Mammary epithelial cell (primary cell): ENCODE measurements around the gene NAA10.

ENCODE experiments used
- CTCF ChIP-seq, 2 donors: IDR thresholded peaks in 1 of 2; conservative IDR thresholded peaks in 1 of 2; 2 replicates each; pipeline ENCODE4 v1.5.1; 2011 to 2012; ENCODE audit warnings: inconsistent platforms in 2 of 2, low read length in 2 of 2, mild to moderate bottlenecking in 2 of 2, control low read depth in 1 of 2, low read depth in 1 of 2; ENCODE audit not compliant: insufficient read depth in 1 of 2; ENCODE audit errors: extremely low read depth in 1 of 2
- EZH2 ChIP-seq: IDR thresholded peaks from 2 replicates; pipeline ENCODE4 v1.6.1; 2012; ENCODE audit warnings: low read length, inconsistent platforms, borderline replicate concordance

GRCh38 chrX:153879741-153880439, 54.9 kb downstream of the NAA10 start:
- TF ChIP-seq CTCF (conservative IDR thresholded peaks at IDR 0.05 in 1 of 2, IDR thresholded peaks at IDR 0.05 in 1 of 2; ENCODE audit: extremely low read depth in 1 of 2, insufficient read depth in 1 of 2, low read depth in 1 of 2, low read length in 2 of 2) (no peak), EZH2 (no peak)
